Measurements from ENCODE around the gene PCGF3. TPM values are rescaled to one million over a fixed set of nuclear protein-coding genes. Genes with fewer than 3 reads are reported as not detected.
"Not testable (repeated sequence)": the region's sequence is repeated elsewhere in the genome, so short reads cannot be mapped to it uniquely, and the experiment has no call there.

The PCGF3 gene
- total RNA-seq, 2 donors from 2014 or later: 59.0 to 135 TPM

DNA sequence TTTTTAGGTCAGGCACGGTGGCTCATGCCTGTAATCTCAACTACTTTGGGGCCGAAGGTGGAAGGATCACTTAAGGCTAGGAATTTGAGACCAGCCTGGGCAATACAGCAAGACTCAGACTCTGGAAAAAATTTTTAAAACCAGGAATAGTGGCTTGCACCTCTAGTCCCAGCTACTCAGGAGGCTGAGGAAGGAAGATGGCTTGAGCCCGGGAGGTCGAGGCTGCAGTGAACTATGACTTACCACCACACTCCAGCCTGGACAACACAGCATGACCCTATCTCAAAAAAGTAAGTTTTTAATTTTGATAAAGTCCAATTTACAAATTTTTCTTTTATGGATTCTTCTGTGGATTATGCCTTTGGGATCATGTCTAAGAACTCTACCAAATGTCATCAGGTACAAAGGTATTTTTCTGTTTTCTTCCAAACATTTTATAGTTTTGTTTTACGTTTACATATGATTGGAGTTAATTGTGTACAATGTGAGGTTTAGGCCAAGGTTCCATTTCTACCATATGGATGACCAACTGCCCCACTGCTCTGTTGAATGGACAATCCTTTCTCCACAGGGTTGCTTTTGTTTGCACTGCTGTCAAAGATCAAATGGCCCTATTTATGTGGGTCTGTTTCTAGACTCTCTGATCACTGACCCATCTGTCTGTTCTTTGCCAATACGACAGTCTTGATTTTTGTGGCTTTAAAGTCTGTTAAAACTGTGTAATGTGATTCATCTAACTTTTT is 72.1 kb downstream of the PCGF3 start:
- Histone ChIP-seq H3K27me3 (replicated peaks; ENCODE audit: insufficient read depth) (no peaks in the 10 kb centered on the region), H3K9me3 (no peaks in the 10 kb centered on the region), H3K27ac (no peak overlapping the region), H3K4me3 (no peak overlapping the region), H3K36me3 (peaks cover 0 to 13% of the 10 kb centered on the region in 2 donors), H3K4me1 (replicated peaks) (peaks cover 4% of the 10 kb centered on the region)
- DNase-seq (ENCODE audit: low spot score): no peak
- intact Hi-C loops (cut with DNase I): no loop called here
- TF ChIP-seq POLR2AphosphoS5 (IDR thresholded peaks at IDR 0.05) (no peak), POLR2A (IDR thresholded peaks at IDR 0.05) (no peak)
- TF ChIP-seq, protein P1, sequence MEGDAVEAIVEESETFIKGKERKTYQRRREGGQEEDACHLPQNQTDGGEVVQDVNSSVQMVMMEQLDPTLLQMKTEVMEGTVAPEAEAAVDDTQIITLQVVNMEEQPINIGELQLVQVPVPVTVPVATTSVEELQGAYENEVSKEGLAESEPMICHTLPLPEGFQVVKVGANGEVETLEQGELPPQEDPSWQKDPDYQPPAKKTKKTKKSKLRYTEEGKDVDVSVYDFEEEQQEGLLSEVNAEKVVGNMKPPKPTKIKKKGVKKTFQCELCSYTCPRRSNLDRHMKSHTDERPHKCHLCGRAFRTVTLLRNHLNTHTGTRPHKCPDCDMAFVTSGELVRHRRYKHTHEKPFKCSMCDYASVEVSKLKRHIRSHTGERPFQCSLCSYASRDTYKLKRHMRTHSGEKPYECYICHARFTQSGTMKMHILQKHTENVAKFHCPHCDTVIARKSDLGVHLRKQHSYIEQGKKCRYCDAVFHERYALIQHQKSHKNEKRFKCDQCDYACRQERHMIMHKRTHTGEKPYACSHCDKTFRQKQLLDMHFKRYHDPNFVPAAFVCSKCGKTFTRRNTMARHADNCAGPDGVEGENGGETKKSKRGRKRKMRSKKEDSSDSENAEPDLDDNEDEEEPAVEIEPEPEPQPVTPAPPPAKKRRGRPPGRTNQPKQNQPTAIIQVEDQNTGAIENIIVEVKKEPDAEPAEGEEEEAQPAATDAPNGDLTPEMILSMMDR (IDR thresholded peaks at IDR 0.05): no peak
- WGBS: 83% methylated on average over 6 of the region's 6 CpGs

GRCh38 chr4:779555-779954 is 73.9 kb downstream of the PCGF3 start:
- Histone ChIP-seq H3K9me3 (no peaks in the 10 kb centered on the region), H3K36me3 (peaks cover 0 to 13% of the 10 kb centered on the region in 2 donors), H3K27ac (no peak overlapping the region), H3K4me1 (replicated peaks) (peaks cover 8% of the 10 kb centered on the region), H3K27me3 (replicated peaks; ENCODE audit: insufficient read depth) (no peaks in the 10 kb centered on the region), H3K4me3 (peak overlapping the region in 1 of 2 donors; percentile 94)
- intact Hi-C loops (cut with DNase I): no loop called here
- TF ChIP-seq POLR2A (IDR thresholded peaks at IDR 0.05) (no peak), POLR2AphosphoS5 (IDR thresholded peaks at IDR 0.05) (no peak)
- TF ChIP-seq, protein P1 (IDR thresholded peaks at IDR 0.05): no peak
- WGBS: 91% methylated on average over 2 of the region's 2 CpGs
- no peak for DNase-seq (ENCODE audit: low spot score)

- intact Hi-C loops (cut with DNase I): loop anchor here (5.0 kb wide), 1 partner anchor 103 kb away; no protein-coding TSS in a partner anchor
- peak overlapping the region in 1 of 2 donors; percentile 91 for H3K27ac ChIP-seq
- WGBS: 68% methylated on average over 10 of the region's 10 CpGs
- DNase-seq (ENCODE audit: low spot score); H3K27me3 ChIP-seq (replicated peaks; ENCODE audit: insufficient read depth); H3K9me3 ChIP-seq; H3K4me1 ChIP-seq (replicated peaks): not testable (repeated sequence)
- H3K4me3 ChIP-seq: peak overlapping the region; percentile 94 to 98
- H3K36me3 ChIP-seq: peaks cover 0 to 12% of the 10 kb centered on the region in 2 donors
Measured at GRCh38 chr4:780255-780654, 74.6 kb downstream of the PCGF3 start.

GRCh38 chr4:780716-781492 is 75.3 kb downstream of the PCGF3 start:
- WGBS: under 1% methylated on average over 38 of the region's 38 CpGs
- no peak for DNase-seq (ENCODE audit: low spot score)
- TF ChIP-seq POLR2A (IDR thresholded peaks at IDR 0.05): no peak
- TF ChIP-seq POLR2AphosphoS5 (IDR thresholded peaks at IDR 0.05): no peak
- TF ChIP-seq, protein P1 (IDR thresholded peaks at IDR 0.05): no peak

GRCh38 chr4:781493-782216 is 76.0 kb downstream of the PCGF3 start:
- Histone ChIP-seq H3K27me3 (replicated peaks; ENCODE audit: insufficient read depth) (no peaks in the 10 kb centered on the region), H3K27ac (peak overlapping the region; percentile 91 to 96), H3K4me1 (replicated peaks) (peaks cover 20% of the 10 kb centered on the region), H3K9me3 (no peaks in the 10 kb centered on the region), H3K4me3 (peak overlapping the region; percentile 94 to 98), H3K36me3 (no peaks in the 10 kb centered on the region)
- intact Hi-C loops (cut with DNase I): loop anchor here (5.0 kb wide), 1 partner anchor 104 kb away; no protein-coding TSS in a partner anchor
- peak; percentile 96 for TF ChIP-seq POLR2AphosphoS5 (IDR thresholded peaks at IDR 0.05)
- peak; percentile 95 for TF ChIP-seq POLR2A (IDR thresholded peaks at IDR 0.05)
- TF ChIP-seq, protein P1 (IDR thresholded peaks at IDR 0.05): no peak
- DNase-seq (ENCODE audit: low spot score): peak; percentile 98
- under 1% methylated on average over 42 of the region's 57 CpGs for WGBS

More at GRCh38 chr4:780716-781492, 75.3 kb downstream of the PCGF3 start:
- peak overlapping the region; percentile 94 to 98 for H3K4me3 ChIP-seq
- H3K36me3 ChIP-seq: peaks cover 0 to 5% of the 10 kb centered on the region in 2 donors
- no peaks in the 10 kb centered on the region for H3K9me3 ChIP-seq
- H3K27me3 ChIP-seq (replicated peaks; ENCODE audit: insufficient read depth): no peaks in the 10 kb centered on the region
- intact Hi-C loops (cut with DNase I): loop anchor here (5.0 kb wide), 1 partner anchor 104 kb away; no protein-coding TSS in a partner anchor
- peaks cover 13% of the 10 kb centered on the region for H3K4me1 ChIP-seq (replicated peaks)
- H3K27ac ChIP-seq: peak overlapping the region; percentile 91 to 96

Data from prostate gland (tissue), 2 donors.